ENCODE data around the gene TMEM220.
A peak's percentile ranks its signal among the peaks of the same experiment; 100 is the strongest.

TMEM220 gene

DNA sequence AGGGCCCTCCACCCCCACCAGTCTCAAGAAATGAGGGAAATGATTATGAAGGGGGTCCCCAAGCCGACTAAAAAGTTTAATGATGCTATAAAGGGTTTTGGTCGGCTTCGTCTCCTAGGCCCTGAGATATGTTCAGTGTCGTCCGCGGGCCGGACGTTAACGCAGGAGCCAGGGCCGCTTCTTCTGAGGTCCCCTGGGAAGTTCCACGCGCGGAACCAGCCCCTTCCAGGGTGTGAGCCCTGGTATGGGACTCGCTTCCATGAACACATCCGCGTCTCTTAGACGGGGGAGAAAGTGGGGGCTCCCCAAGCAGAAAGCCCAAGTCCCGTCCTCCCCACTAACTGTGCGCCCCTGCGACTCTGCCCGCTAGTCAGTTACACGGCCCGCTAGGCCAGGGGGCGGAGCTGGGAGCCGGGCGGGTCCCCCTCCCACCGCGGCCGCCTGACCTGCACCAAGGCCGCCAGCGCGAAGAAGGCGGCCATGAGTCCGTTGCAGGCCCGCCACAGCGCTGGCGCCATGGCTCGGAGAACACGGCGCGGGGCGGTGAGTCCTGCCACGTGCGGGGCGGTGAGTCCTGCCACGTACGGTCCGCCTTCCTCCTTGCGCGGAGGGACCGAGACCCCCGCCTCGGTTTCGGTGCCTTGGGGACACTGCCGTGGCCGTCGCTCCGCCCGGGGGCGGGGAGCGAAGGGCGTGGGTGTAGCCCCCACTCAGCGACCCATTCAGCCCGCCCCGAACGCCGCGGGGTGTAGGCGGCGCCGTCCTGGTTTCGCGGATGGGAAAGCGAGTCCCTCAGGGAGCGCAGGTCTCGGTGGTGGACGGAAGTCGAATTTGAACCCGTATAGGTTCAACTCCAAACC lies at the start of gene TMEM220:
TMEM220 (minus strand) TSS at position 690 of the 860 bp plus-strand sequence; CDS start at position 518, 172 bp downstream.
- peak; percentile 64 for DNase-seq

DNA sequence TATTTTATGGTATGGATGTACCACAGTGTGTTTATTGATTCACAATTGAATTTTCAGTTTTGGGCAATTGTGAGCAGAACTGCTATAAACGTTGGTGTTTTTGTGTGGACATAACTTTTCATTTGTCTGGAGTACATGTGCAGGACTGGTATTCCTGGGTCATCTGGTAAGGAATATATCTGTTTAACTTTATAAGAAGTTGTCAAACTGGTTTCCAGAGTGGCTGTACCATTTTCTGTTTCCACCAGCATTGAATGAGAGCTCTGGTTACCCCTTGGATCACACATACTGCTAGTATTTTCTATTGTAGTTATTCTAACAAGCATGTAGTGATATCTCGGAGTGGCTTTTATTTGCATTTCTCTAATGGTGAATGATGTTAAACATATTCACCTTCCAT lies 49.8 kb upstream of the TMEM220 start:
- no peak for DNase-seq

DNA sequence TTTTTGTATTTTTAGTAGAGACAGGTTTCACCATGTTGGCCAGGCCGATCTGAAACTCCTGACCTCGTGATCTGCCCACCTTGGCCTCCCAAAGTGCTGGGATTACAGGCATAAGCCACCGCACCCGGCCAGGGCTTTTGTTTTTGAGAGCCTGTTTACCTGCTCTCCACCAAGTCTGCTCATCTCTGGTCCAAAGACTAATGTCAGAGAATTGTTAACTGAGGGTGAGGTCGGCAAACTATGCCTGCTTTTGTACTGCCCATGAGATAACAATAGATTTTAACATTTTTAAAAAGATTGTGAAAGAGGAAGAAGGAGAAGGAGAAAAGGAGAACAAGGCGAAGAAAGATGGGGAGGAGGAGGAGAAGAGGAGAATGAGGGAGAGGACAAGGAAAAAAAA lies 48.1 kb upstream of the TMEM220 start:
- no peak for DNase-seq

DNA sequence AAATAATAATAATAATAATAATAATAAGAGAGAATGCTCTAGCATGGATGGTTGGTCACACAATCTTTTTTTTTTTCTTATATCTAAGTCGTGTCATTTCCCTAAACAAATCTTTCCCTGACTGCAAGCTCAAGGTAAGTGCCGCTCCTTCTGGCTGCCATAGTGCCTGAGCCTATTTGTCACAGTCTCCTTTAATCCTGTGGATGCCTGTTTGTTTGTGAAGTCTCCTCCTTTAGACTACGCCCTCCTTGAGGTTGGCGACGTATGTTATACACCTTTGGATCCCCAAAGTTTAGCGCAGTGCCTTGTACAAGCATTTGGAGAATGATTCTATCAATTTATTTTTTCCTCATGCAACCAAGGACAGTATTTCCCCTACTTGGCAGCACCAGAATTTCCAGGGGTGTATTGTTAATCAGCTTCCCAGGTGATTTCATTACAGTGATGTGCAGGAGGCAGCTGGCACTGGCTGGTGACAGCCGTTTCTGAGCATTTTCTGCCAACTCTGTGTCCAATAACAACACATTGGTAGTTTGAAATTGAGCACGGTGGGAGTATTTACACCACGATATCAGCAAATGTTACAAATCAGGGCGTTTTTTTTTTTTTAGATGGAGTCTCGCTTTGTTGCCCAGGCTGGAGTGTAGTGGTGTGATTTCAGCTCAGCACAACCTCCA lies 47.4 kb upstream of the TMEM220 start:
- no peak for DNase-seq

DNA sequence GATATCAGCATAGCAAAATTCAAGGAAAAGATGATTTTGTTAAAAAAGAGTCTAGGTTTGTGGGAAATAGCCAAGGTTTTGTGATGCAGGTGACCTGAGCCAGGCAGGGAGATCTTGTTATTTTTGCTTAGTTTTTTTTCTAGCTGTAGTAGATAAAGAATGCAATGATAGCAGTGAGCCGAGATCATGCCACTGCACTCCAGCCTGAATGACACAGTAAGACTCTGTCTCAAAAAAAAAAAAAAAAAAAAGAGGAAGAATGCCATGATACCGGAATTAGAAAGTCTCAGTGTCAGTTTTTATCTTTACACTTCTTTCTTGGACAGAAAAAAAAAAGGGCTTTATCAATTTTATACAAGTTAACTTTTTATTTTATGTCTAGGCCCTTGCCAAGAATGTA lies 46.6 kb upstream of the TMEM220 start:
- DNase-seq: no peak

DNA sequence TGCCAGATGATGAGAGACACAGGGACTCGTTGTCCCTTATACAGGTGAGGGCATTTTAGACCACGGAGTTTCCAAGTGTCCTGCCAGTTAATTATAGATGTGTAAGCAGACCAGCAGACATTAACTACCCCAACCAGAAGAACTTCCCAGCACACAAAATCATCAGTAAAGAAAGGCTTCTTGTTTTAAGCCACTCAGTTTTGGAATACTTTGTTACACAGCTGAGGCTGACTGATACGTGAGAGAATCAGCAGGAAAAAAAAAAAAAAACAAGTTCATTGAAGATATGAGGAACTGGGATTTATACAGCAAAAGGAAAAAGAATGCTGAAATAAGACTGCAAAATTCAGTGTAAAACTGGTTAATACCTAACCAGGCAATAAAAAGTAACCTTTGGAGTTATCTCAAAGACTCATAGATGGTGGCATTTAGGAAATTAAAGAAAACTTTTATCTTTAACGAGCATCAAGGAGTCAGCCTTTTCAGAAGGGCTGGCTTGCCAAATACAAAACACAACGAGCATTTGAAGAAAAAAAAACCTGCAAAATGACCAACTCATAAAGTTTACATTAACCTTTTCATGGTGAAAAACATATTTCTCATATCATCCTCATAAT lies 46.0 kb upstream of the TMEM220 start:
- DNase-seq: no peak

DNA sequence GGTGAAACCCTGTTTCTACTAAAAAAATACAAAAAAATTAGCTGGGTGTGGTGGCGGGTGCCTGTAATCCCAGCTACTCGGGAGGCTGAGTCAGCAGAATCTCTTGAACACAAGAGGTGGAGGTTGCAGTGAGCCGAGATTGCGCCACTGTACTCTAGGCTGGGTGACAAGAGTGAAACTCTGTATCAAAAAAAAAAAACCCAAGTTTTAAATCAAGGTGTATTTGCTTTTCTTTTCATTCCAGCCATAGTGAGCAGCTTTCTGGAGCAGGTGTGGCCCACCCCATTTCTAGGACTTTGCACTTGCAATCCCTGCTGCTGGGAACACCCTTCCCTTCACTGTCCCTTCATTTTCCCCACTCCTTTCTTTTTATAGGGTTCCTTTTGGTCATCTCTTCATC lies 45.2 kb upstream of the TMEM220 start:
- no peak for DNase-seq

DNA sequence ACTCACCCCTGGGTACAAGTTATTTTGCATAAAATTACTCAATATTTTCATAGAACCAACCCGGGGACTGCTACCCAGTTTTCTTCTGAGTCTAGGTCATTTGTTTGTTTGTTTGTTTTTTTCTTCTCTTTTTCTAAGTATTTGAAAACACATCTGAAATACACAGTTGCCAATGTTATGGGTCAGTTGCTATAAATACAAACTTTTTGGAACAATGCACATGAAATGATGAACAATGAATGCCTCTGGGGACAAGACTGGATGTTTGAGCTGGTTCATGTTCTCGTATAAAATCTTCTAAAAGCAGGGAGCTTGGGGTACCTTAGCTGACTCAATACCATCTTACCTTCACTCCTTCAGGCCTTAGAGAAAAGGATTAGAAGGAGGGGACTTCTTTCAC lies 43.6 kb upstream of the TMEM220 start:
- no peak for DNase-seq

DNA sequence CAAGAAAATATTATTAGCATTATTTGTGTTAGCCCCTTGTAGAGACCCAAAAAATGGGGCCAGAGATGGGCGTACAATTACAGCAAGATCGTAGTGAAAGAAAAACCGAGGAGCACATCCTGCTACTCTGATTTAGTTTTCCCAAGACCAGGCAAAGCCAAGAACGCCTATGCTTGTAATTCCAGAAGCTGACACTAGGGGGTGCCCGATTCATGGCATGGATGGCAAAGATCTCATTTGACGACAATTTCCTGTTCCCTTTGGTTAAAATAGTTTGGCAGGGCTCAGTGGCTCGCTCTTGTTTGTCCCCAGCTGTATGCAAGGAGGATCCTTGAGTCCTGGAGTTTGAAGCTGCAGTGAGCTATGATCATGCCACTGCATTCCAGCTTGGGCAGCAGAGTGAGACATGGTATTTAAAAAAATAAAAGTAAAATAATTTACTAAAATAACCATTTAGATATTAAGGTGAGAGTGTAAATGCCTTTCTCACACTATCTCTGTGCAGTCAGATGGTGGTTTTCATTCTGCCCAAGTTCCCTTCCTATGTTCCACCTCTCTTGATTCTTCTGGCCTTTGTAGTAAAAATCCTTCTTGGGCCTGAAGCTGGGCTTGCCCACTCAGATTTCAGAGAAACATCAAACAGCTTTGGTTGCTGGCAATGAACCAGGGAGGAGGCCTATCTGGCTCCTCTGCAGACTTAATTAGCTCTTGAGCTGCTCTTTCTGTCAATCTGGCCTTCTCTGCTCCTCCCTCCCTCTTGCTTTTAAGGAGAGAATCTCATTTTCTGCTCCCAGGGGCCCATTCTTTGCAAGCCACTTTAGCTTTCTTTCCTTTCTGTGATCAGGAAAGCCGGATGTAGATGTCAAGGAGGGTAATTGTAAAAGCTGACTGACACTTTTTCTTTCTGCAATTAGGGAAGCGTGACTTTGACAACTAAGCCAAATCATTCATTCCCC lies 42.9 kb upstream of the TMEM220 start:
- DNase-seq: no peak

DNA sequence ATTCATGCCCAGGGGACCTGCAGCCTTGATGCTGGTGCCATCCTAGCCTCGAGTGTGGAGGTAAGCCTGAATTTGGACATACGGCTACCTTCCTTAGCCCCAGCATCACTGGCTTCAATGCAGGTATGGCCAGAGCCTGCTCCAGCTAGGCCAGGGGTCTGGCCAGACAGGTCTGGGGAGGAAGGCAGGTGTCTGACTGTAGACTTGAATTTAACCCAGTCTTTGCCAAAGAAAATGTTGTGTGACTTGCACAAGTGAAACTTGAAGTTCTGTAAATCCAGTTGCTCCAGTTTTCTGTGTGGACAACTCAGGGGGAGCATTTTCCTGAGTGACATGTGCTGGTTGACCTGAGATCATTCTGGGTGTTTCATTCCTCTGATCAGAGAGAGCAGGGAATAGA lies 41.3 kb upstream of the TMEM220 start:
- DNase-seq: no peak

DNA sequence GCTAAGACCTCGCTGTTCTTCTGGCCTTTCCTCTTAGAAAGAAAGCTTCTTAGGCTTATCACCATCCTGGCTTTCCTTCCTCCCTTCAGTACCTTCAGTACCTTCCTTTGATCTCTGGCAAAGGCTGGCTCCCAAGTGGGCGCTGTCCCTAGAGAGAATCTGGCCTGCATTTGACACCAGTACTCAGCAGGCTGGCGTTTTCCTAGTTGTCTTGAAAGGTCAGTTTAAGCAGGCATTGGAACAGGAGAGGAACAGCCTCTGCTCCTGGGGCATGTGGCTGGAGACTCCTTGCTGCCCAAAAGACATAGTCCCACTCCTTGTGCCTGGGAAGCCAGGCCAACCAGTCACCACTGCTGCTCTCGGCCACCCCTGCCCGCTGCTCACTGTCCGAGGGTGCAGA lies 40.0 kb upstream of the TMEM220 start:
- no peak for DNase-seq

DNA sequence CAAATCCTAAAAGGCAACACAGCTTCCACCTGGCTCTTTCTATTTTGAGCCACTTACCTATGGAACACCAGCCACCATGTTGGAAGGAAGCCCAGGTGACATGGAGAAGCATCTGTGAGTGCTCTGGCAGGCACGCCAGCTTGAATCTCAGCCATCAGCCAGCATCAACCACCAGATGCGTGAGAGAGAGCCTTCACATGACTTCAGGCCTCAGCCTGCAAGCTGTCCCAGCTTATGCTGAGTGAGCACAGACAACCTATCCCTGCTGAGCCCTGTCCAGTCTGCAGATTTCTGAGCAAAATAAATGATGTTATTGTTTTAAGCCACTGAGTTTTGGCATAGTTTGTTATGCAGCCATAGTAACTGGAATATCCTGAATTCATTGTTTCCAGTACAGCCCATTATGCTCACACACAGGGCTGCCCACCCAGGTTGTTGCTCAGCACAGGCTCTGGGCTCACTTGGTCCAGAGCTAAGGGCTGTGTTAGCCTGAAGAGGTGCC lies 39.0 kb upstream of the TMEM220 start:
- DNase-seq: no peak

DNA sequence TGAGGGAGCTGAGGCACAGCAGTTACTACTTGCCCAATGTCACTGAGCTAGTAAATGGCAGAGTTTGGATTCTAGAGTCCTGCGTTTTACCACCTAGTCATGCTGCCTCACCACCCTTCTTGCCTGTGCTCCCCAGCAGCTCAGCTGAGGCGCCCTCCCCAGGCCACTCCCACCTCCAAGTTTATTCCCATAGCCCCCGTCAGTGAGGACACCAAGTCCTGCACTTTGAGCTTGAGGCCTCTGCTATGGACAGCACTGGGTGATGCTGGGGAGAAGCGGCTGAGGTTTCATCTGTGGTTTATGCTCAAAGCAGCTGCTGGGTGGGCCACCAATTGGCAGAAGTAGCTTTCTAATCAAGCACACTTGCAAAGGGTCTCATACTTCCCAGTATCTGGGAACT lies 37.4 kb upstream of the TMEM220 start:
- no peak for DNase-seq

DNA sequence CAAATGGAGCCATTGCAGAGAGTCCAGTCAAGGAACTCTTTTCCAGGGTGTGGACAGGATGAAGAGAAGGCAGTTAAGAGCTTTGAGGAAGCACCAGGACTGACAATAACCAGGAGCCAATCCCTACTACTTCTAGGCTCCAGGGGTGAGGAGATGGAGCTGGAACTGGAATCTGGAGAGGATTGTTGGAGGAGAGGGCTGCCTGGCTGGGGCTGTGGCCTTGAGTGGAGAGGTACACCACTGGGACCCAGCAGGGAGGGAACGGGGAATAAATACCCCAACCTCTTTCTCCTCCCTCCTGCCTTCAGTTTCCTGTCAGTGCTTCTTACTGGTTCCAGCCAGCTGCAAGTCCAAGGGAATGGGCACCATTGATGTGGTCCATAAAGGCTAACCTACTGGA lies 32.2 kb upstream of the TMEM220 start:
- no peak for DNase-seq

DNA sequence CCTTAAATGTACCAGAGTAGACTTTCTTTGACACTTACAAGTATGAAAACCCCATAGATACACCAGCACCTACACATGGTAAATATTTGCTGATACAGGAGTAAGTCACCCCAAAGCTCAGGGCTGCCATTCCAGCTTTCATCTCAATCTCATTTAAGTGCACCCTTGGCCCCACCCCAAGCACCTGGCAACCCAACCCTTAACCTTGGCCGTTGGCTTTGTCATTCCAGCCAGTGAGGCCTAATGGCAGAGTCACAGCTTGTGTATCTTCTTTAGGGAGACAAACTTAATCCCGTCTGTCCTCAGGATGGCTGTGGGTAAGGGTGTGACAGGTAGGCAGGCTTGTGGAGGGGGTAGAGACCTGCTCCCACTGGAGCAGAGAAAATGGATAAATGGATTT lies 31.5 kb upstream of the TMEM220 start:
- DNase-seq: no peak

DNA sequence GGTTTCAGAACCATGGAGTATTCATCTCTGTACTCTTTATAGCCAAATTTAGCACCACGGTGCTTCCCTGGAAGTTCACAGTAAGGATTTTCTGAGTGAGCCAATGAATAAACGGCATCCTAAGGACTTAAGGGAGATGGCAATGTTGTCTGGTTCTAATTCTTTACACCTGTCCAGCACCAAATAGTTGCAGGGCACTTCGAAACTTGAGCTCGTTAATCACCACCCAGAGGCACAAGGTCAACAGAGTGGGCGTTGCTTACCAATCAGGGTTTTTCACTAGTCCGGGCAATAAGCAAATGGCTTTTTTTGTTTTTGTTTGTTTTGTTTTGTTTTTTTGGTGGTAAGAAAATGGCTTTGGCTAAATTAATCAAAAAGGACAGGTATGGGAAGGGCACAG lies 28.2 kb upstream of the TMEM220 start:
- DNase-seq: no peak

DNA sequence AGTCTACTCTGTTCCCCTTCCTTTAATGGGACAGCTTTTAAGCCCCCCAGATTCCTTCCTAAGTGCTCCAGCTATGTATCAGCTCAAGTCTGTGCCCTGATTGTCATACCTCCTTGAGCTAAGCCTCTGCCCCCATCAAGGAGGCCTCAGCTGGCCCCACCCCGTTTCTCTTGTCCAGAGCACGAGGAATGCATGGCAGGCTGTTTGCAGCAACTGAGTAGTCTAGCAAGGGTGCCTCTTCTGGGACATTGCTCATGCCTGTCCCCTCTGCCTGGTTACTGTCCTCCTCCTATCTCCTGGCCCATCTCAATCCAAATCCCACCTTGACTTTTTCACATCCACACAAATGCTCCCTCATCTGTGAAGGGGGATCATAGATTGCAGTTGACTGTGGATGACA lies 27.8 kb upstream of the TMEM220 start:
- no peak for DNase-seq

DNA sequence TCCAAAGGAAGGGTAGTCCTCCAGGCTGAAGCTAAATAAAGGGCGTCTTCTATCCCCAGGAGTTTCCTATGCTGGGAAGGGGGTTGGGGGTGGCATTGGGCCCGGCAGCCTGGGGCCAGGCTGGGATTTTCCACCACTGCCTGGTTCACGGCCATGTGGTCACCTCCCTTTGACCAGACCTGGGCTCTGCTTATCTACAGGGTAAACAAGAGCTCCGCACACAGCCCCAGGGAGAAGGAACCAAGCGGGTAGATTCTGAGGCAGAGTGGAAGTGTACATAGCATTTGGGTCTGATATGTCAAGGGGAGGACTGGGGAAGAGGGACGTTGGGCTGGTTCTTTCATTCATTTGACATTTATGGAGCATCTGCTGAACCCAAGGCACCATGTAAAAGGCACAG lies 27.2 kb upstream of the TMEM220 start:
- DNase-seq: no peak

DNA sequence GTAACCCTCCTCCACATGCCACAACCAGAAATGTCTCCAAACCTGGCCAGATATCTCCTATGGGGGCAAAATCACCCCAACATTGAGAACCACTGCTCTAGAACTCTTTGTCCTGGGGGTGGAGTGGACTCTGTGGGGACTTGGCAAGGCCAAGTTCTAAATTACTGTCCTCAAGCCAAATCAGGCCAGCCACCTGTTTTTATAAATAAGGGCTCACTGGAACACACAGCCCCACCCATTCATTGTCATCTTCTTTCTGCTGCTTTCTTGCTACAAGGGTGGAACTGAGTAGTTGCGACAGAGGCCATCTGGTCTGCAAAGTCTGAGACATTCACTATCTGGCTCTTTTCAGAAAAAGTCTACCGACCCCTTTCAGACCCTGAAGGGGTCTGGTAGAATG lies 26.8 kb upstream of the TMEM220 start:
- DNase-seq: no peak

DNA sequence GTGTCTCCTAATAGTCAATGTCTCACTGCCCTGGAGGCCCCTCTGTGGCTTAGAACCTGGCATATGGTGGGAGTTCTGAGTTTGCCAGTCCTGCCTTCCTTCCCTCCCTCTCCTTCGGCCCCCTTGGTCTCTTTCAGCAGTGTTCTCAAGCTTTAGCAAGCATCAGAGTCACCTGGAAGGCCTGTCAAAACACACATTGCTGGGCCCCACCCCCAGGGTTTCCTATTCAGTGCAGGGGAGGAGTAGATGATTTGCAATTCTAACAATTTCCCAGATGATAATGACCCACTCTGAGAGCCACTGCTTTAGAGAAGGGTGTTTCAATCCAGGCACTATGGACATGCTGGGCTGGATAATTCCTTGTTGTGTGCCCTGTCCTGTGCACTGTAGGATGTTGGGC lies 26.4 kb upstream of the TMEM220 start:
- DNase-seq: no peak

DNA sequence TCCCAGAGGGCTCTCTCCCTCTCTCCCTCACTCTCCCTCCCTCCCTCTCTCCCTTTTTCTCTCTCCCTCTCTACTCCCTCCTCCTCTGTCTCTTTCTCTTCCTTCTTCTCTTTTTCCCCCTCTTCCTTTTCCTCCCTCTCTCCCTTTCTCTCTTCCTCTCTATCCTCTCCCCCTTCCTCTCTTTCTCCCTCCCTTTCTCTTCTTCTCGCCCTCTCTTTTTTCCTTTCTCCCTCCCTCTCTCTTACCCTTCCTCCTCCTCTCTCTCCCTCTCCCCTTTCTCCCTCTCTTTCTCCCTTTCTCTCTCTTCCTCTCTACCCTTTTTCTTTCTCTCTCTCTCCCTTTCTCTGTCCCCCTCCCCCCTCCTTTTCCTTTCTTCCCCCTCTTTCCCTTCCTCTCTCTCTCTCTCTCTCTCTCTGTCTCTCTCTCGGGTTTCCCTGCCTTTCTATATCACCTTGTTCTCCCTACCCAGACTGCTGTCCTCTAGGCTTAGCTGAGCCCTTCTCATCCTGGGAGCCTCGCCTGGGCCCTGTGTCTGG lies 25.8 kb upstream of the TMEM220 start:
- DNase-seq: no peak

DNA sequence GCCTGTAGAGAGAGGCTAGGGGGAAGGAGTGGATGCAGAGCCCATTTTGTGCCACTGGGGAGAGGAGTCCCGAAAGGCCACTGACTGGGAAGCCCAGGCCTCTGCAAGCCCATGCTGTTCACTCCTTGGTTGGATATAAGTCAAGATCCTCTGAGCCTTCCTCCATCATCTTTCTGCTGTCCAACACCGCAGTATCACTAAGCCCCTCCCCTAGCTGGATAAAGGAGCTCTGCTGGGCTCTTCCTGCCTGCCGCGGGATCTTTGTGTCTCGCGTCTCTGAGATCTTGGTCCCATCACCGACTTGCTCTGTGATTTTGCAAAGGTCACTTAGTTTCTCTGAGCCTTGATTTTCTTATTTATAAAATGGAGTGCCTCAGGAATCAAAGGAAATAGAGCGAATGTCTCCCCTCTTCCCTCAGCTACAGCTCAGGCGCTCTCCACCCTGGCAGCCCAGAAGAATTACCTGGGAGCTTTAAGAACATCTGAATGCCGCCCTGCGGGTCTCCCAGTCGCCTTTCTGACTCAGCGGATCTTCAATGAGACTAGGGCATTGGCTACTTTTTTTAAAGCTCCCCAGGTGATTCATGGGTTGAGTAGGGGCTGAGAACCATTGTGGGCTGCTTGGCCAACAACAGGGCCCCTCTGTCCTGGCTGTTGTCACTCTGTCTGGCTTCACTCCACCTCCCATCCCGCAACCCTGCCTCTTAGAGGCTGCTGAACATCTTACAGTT lies 25.2 kb upstream of the TMEM220 start:
- no peak for DNase-seq

Data from fibroblast of upper back skin (primary cell).